Subcutaneous adipose tissue (tissue), 4 donors: ENCODE data around the gene RAI14. TPM values are rescaled to one million over a fixed set of nuclear protein-coding genes. Genes with fewer than 3 reads are reported as not detected.

ENCODE experiments used
- CTCF ChIP-seq: fragments of 450-650 bp; IDR thresholded peaks from one replicate; pipeline ENCODE4 v1.5.1; 2016; ENCODE audit warnings: low read depth, mild to moderate bottlenecking, control low read depth, antibody characterized with exemption, moderate library complexity
- total RNA-seq, 4 donors: library from RNA; depleted of rRNA; stranded (reverse); fragments of >200 nt; gene quantifications; one replicate each; pipeline ENCODE4 v1.1.0, GENCODE V29; 2016

RAI14 gene
- total RNA-seq, 4 donors from 2014 or later = 8.6 to 25.0 (median 13.2) TPM

- TF ChIP-seq CTCF = no peak
Observed at GRCh38 chr5:34687269-34688011, 31.3 kb downstream of the RAI14 start.

DNA sequence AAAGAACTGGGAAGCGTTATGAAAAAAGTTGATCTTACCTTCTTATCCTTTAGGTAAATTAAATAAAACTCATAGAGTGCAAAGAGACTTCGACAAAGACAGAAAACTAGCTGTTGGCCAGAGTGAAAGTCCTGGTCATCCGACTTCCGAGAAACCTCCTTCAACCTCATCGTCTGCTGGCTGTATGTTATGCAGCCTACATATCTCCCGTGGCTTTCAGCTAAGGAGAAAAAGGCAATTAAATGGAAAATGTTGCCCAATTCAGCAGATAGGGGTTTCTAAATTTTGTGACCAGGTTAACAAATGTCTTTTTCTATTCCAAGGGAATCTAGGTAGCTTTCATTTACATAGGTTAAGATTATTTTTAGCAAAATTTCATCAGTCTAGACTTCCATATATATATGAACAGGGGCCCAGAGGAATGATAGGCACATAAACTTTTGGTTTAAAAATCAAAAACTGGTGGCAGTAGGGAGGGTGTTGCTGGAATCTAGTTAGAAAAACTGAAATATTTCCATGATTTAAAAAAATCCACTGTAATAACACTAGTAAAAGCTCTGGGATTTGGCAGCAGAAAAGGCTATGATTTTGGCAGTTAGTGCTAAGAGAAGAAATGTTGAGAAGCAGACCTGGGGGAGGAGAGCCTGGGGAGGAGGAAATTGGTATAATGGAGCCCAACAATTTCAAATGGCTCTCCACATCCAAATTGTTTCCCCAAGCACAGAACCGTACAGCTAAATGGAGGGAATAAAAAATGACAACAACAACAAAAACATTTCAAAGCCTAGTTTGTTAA lies 32.1 kb downstream of the RAI14 start:
- TF ChIP-seq CTCF = no peak

- TF ChIP-seq CTCF = no peak
Observed at GRCh38 chr5:34690301-34690700, 34.2 kb downstream of the RAI14 start.

GRCh38 chr5:34690898-34691297 lies 34.8 kb downstream of the RAI14 start:
- no peak for TF ChIP-seq CTCF

- no peak for TF ChIP-seq CTCF
Observed at GRCh38 chr5:34691326-34691725, 35.2 kb downstream of the RAI14 start.

- TF ChIP-seq CTCF = no peak
Observed at GRCh38 chr5:34692786-34693185, 36.7 kb downstream of the RAI14 start.

DNA sequence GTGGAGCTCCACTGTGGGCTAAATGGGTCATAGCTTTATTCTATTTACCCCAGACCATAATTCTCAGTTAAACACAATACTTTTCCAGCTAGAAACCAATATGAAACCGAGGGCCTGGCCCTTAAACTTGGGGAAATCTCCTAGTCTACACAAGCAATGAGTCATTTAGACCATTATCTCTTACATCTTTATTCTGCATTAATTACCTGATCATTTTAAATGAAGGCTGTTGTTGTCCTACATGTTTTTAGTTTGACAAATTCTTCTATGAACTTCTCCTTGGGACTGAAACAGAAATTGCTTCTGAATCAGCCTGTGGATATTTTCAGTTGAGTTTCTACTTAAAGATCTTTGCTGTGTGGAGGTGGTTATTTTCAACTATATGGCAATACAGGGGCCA lies 37.9 kb downstream of the RAI14 start:
- TF ChIP-seq CTCF = no peak
